Measurements from ENCODE around the gene CTSO. TPM values are rescaled to one million over a fixed set of nuclear protein-coding genes. Genes with fewer than 3 reads are reported as not detected.

The CTSO gene
- total and polyA plus RNA-seq, 2 donors from 2014 or later: 22.9 to 40.3 TPM

GRCh38 chr4:155904331-155904730 lies 49.3 kb downstream of the CTSO start:
- TF ChIP-seq CTCF (IDR thresholded peaks at IDR 0.05; ENCODE audit: borderline replicate concordance, extremely low read depth, insufficient read depth): no peak
- Histone ChIP-seq H3K27me3 (ENCODE audit: control insufficient read depth, insufficient read depth, low read length) (no peaks in the 10 kb centered on the region), H3K27ac (ENCODE audit: low read depth in 2 of 2, low read length in 2 of 2) (no peak overlapping the region), H3K9me3 (ENCODE audit: control insufficient read depth in 2 of 3, insufficient read depth in 1 of 3, low read length in 3 of 3) (no peaks in the 10 kb centered on the region), H3K4me1 (ENCODE audit: control insufficient read depth in 2 of 3, insufficient read depth in 2 of 3, low read depth in 1 of 3, low read length in 3 of 3) (no peaks in the 10 kb centered on the region), H3K9ac (ENCODE audit: low read length in 3 of 3) (no peak overlapping the region), H3K36me3 (ENCODE audit: control insufficient read depth in 2 of 3, insufficient read depth in 3 of 3, low read length in 3 of 3) (no peaks in the 10 kb centered on the region), H3K4me3 (ENCODE audit: low read length in 3 of 3) (no peak overlapping the region)
- DNase-seq: no peak
- FAIRE-seq: no peak
- intact Hi-C loops (cut with DNase I): no loop called here

- no peak for FAIRE-seq
- no peaks in the 10 kb centered on the region for H3K4me1 ChIP-seq (ENCODE audit: control insufficient read depth in 2 of 3, insufficient read depth in 2 of 3, low read depth in 1 of 3, low read length in 3 of 3)
- H3K9me3 ChIP-seq (ENCODE audit: control insufficient read depth in 2 of 3, insufficient read depth in 1 of 3, low read length in 3 of 3): peaks cover 0 to under 1% (median 0%) of the 10 kb centered on the region in 3 donors
- H3K27ac ChIP-seq (ENCODE audit: low read depth in 2 of 2, low read length in 2 of 2): no peak within 1 kb of the TSS
- intact Hi-C loops (cut with DNase I): no loop called here
- no peak within 1 kb of the TSS for H3K4me3 ChIP-seq (ENCODE audit: low read length in 3 of 3)
- no peak for TF ChIP-seq CTCF (IDR thresholded peaks at IDR 0.05; ENCODE audit: borderline replicate concordance, extremely low read depth, insufficient read depth)
- H3K9ac ChIP-seq (ENCODE audit: low read length in 3 of 3): no peak within 1 kb of the TSS
- H3K27me3 ChIP-seq (ENCODE audit: control insufficient read depth, insufficient read depth, low read length): no peaks in the 10 kb centered on the region
- DNase-seq: no peak
- no peaks in the 10 kb centered on the region for H3K36me3 ChIP-seq (ENCODE audit: control insufficient read depth in 2 of 3, insufficient read depth in 3 of 3, low read length in 3 of 3)
Observed at GRCh38 chr4:155903453-155903852, 50.2 kb downstream of the CTSO start, which contains the start of gene TDO2. Gene TDO2, plus strand, starts transcription at chr4:155903696. Its CDS starts 63 bp downstream, at chr4:155903759.

GRCh38 chr4:155901013-155901412 lies 52.7 kb downstream of the CTSO start:
- TF ChIP-seq CTCF (IDR thresholded peaks at IDR 0.05; ENCODE audit: borderline replicate concordance, extremely low read depth, insufficient read depth): no peak
- Histone ChIP-seq H3K9ac (ENCODE audit: low read length in 3 of 3) (no peak overlapping the region), H3K27ac (ENCODE audit: low read depth in 2 of 2, low read length in 2 of 2) (no peak overlapping the region), H3K36me3 (ENCODE audit: control insufficient read depth in 2 of 3, insufficient read depth in 3 of 3, low read length in 3 of 3) (no peaks in the 10 kb centered on the region), H3K27me3 (ENCODE audit: control insufficient read depth, insufficient read depth, low read length) (no peaks in the 10 kb centered on the region), H3K4me3 (ENCODE audit: low read length in 3 of 3) (no peak overlapping the region), H3K9me3 (ENCODE audit: control insufficient read depth in 2 of 3, insufficient read depth in 1 of 3, low read length in 3 of 3) (peaks cover 0 to 2% (median 0%) of the 10 kb centered on the region in 3 donors), H3K4me1 (ENCODE audit: control insufficient read depth in 2 of 3, insufficient read depth in 2 of 3, low read depth in 1 of 3, low read length in 3 of 3) (no peaks in the 10 kb centered on the region)
- intact Hi-C loops (cut with DNase I): no loop called here
- FAIRE-seq (no peak), DNase-seq (no peak)

- no peak overlapping the region for H3K27ac ChIP-seq (ENCODE audit: low read depth in 2 of 2, low read length in 2 of 2)
- H3K36me3 ChIP-seq (ENCODE audit: control insufficient read depth in 2 of 3, insufficient read depth in 3 of 3, low read length in 3 of 3): no peaks in the 10 kb centered on the region
- no peak overlapping the region for H3K4me3 ChIP-seq (ENCODE audit: low read length in 3 of 3)
- no peak for FAIRE-seq
- H3K9me3 ChIP-seq (ENCODE audit: control insufficient read depth in 2 of 3, insufficient read depth in 1 of 3, low read length in 3 of 3): peaks cover 0 to 2% (median 0%) of the 10 kb centered on the region in 3 donors
- H3K4me1 ChIP-seq (ENCODE audit: control insufficient read depth in 2 of 3, insufficient read depth in 2 of 3, low read depth in 1 of 3, low read length in 3 of 3): no peaks in the 10 kb centered on the region
- TF ChIP-seq CTCF (IDR thresholded peaks at IDR 0.05; ENCODE audit: borderline replicate concordance, extremely low read depth, insufficient read depth): no peak
- H3K27me3 ChIP-seq (ENCODE audit: control insufficient read depth, insufficient read depth, low read length): no peaks in the 10 kb centered on the region
- no peak overlapping the region for H3K9ac ChIP-seq (ENCODE audit: low read length in 3 of 3)
- peak in 2 of 5 donors; percentile 50 to 67 for DNase-seq
- intact Hi-C loops (cut with DNase I): no loop called here
Observed at GRCh38 chr4:155900381-155900780, 53.3 kb downstream of the CTSO start.

Measured in kidney (tissue), 14 donors.